Gastrocnemius medialis (tissue), 4 donors: ENCODE measurements around the gene SUSD3.

ENCODE experiments used
- CTCF ChIP-seq, 5 experiments: fragments of 450-650 bp in 3 of 5; fragments of 200-600 bp in 2 of 5; sonication (generic) in 2 of 5; IDR thresholded peaks in 4 of 5; conservative IDR thresholded peaks in 1 of 5; 1 replicate in 4 of 5; 2 replicates in 1 of 5; pipeline ENCODE4 v1.5.1; 2016 to 2019; ENCODE audit warnings: antibody characterized with exemption in 5 of 5, mild to moderate bottlenecking in 3 of 5, moderate library complexity in 3 of 5
- POLR2A ChIP-seq, 2 donors: fragments of 450-650 bp; IDR thresholded peaks; one replicate each; pipeline ENCODE4 v1.6.1; 2017; ENCODE audit warnings: antibody characterized with exemption in 2 of 2, mild to moderate bottlenecking in 2 of 2, moderate library complexity in 2 of 2

- TF ChIP-seq POLR2A (IDR thresholded peaks at IDR 0.05) (no peak), CTCF (IDR thresholded peaks at IDR 0.05 in 4 of 5, conservative IDR thresholded peaks at IDR 0.05 in 1 of 5) (no peak)
These were observed 19.0 kb upstream of the SUSD3 start for GRCh38 chr9:93039456-93039855.
